BLaER1 (cell line): ENCODE data around the gene PCDH10.
"Not testable (repeated sequence)": the region's sequence is repeated elsewhere in the genome, so short reads cannot be mapped to it uniquely, and the experiment has no call there.

Source experiments
- H3K27ac ChIP-seq: shearing (Covaris generic); formaldehyde crosslinking; 2 replicates; pipeline ENCODE4 v1.8.1; 2022
- H3K27me3 ChIP-seq: shearing (Covaris generic); formaldehyde crosslinking; 2 replicates; pipeline ENCODE4 v1.8.1; 2022
- H3K36me3 ChIP-seq: shearing (Covaris generic); formaldehyde crosslinking; 2 replicates; pipeline ENCODE4 v1.8.1; 2022
- H3K4me1 ChIP-seq: shearing (Covaris generic); formaldehyde crosslinking; 2 replicates; pipeline ENCODE4 v1.8.1; 2022
- H3K4me2 ChIP-seq: shearing (Covaris generic); formaldehyde crosslinking; 2 replicates; pipeline ENCODE4 v1.8.1; 2022
- H3K4me3 ChIP-seq: shearing (Covaris generic); formaldehyde crosslinking; 2 replicates; pipeline ENCODE4 v1.8.1; 2022
- H3K9ac ChIP-seq: shearing (Covaris generic); formaldehyde crosslinking; 2 replicates; pipeline ENCODE4 v1.8.1; 2022
- H3K9me3 ChIP-seq: shearing (Covaris generic); formaldehyde crosslinking; 2 replicates; pipeline ENCODE4 v1.8.1; 2022
- H4K20me1 ChIP-seq: shearing (Covaris generic); formaldehyde crosslinking; 2 replicates; pipeline ENCODE4 v1.8.1; 2022
- Cebpa-rat ChIP-seq: shearing (Covaris generic); IDR thresholded peaks from 2 replicates; pipeline ENCODE4 v1.8.1; 2022

Gene PCDH10

GRCh38 chr4:133233922-133234321 is 84.8 kb downstream of the PCDH10 start:
- H3K36me3 ChIP-seq: no peaks in the 10 kb centered on the region
- no peaks in the 10 kb centered on the region for H3K4me1 ChIP-seq
- no peak overlapping the region for H3K27ac ChIP-seq
- H3K9ac ChIP-seq: no peak overlapping the region
- H3K4me3 ChIP-seq: no peak overlapping the region
- TF ChIP-seq Cebpa-rat: no peak
- H3K4me2 ChIP-seq: no peak overlapping the region
- H4K20me1 ChIP-seq: no peaks in the 10 kb centered on the region
- H3K9me3 ChIP-seq: no peaks in the 10 kb centered on the region
- no peaks in the 10 kb centered on the region for H3K27me3 ChIP-seq

- H3K9me3 ChIP-seq: peaks cover 11% of the 10 kb centered on the region; the same call in 1 of the 2 replicates
- not testable (repeated sequence) for H3K4me2 ChIP-seq, H3K36me3 ChIP-seq, H3K27ac ChIP-seq, H3K27me3 ChIP-seq, H3K4me3 ChIP-seq, H3K9ac ChIP-seq, H3K4me1 ChIP-seq, H4K20me1 ChIP-seq
Observed at GRCh38 chr4:133240451-133240850, 91.4 kb downstream of the PCDH10 start.
